GM12892 (cell line): Measurements from ENCODE around the gene SMIM15.

Experiments used
- DNase-seq: peaks from one replicate; pipeline ENCODE4 v3.0.0; 2011; ENCODE audit not compliant: insufficient read length
- FAIRE-seq: peaks from 2 replicates; lab custom pipeline; 2011; peaks lifted over from hg19 to GRCh38; lab: Jason Lieb, UNC
- POLR2A ChIP-seq: IDR thresholded peaks from 2 replicates; pipeline ENCODE4 v1.6.1; 2011; ENCODE audit warnings: low read depth, low read length, control low read depth
- POLR2AphosphoS5 ChIP-seq: IDR thresholded peaks from 2 replicates; pipeline ENCODE4 v1.6.1; 2011; ENCODE audit warnings: low read depth, low read length, control low read depth
- TAF1 ChIP-seq: IDR thresholded peaks from 2 replicates; pipeline ENCODE4 v1.6.1; 2011; ENCODE audit warnings: low read depth, mild to moderate bottlenecking, control low read depth, low read length, borderline replicate concordance

SMIM15 gene

DNA sequence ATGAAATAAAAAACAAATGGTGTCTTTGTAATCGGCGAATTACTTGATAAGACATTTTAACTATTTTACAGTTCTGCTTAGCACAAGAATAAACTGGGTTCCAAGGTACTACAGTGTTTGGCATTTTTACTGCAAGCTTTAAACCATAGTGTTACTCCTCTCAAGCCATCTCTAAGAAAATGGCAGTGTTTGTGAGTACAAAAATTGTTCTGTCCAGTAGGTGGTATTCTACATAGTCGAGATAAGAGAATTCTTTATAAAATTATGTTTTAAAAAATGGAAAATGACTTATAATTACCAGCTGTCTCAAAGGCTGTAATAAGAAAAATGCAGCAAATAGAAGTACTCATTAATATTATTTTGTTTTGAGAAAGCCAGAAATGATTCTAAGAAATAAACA, 3.2 kb downstream of the SMIM15 start:
- no peak for DNase-seq
- FAIRE-seq, result no peak
- TF ChIP-seq TAF1 (no peak), POLR2A (no peak), POLR2AphosphoS5 (no peak)

DNA sequence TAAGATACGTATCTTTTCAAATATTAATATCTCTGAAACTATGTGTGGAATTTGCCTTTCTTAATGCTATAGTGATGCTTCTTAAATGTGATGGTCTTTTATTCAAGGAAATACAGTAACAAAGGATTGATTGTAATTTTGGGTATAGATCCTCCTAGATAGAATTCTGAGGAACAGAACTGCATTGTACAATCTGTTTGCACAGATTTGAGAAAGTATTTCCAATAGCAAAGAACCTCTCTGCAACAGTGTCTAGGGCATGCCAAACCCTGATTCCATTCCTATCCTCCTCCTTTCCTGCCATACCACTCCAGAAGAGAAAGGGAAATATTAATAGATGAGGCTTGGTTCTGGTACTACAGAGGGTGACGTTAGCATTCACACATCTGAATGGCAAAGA, 10.4 kb downstream of the SMIM15 start:
- DNase-seq (no peak), FAIRE-seq (no peak)
- no peak for TF ChIP-seq TAF1

DNA sequence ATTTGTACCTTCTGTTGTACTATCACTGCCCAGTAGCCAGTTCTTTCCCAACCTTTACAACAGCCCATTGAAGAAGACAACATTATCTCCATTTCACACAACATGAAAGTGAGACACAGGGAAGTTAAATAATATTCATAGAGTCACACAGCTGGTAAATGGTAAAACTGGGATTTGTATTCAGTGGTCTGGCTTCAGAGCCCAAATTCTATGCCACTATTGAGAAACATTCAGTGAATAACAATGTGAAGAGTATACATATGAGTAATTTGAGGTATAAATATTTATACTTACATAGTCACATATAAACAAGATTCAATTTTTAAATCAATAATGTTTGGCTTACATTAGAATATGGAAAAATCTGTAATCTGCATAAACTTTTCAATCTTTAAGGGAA, 13.8 kb downstream of the SMIM15 start:
- TF ChIP-seq TAF1 (no peak), POLR2AphosphoS5 (no peak), POLR2A (no peak)
- FAIRE-seq (no peak), DNase-seq (no peak)

DNA sequence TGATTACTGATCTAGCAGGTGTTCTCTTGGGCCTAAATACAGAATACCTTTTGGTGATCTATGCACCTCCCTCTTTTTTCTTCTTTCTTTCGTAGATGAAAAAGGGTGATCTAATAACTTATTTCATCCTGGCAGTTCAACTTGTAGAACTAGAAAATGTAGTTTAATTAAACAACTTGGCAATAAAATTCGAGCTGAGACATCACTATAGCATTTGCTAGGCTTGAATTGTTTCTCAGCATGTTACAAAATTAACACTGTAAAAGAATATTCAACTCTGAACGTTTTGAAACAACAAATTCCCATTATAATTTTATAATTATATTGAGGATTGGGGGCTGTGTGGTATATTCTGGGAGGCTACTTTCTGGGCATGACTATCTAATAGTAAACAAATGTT, 19.5 kb downstream of the SMIM15 start:
- DNase-seq, result no peak
- FAIRE-seq, result no peak
- no peak for TF ChIP-seq POLR2AphosphoS5
- no peak for TF ChIP-seq POLR2A
- TF ChIP-seq TAF1, result no peak

DNA sequence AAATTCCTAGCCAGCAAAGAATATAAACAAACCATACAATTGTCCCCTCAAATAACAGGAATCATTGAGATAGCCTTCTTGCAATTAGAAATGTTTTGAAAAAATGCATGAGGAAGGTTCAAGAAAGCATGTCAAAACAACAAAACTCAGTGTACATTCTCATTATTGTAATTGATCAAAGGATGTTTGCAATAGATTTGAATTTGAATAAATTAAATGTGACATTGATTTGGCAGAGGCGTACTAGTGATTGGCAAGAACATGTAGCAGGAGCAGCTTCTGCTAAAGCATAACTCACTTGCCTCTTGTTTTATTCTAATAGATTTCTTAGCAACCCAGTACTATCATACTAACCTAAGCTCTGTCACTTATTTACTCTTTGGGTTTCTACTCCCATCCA, 19.9 kb downstream of the SMIM15 start:
- FAIRE-seq (no peak), DNase-seq (no peak)
- no peak for TF ChIP-seq TAF1
- TF ChIP-seq POLR2AphosphoS5, result no peak
- TF ChIP-seq POLR2A, result no peak

DNA sequence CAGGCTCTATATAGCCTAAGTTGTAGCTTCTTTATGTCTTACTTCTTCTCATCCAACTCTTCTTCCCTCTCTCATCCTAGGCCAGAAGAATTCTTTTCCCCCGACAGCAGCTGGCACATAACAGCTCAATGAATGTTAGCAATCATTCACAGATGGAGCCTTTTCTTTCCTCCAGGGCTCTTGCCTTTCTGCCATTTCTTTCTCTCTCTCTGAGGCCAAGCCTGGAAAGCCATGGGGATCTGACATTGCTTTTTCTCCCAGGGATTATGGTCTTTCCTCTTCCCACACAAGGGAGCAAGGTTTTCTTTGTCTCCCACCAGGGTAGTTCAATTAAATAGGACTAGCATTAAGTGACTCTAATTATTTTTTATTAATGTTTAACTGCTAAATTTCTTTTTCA, 20.5 kb downstream of the SMIM15 start:
- DNase-seq, result no peak

DNA sequence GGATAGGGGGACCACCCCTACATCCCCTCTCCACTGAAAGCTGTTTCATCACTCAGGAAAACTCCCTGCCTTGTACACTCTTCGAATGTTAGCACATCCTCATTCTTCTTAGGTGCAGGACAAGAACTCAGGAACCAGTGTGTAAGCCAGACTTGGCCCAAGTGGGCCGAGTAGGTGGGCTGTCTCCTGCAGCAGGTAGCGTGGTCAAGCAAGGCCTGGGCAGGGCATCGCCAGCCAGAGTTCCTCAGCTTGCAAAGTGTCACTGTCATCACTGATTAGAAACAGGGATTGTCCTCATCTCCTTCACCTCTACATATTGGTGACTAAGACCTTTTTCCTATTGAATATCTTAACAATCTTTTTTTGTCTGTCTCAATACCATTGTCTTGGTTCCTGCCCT, 22.3 kb downstream of the SMIM15 start:
- DNase-seq (no peak), FAIRE-seq (no peak)
- TF ChIP-seq TAF1, result no peak

More for the DNA sequence above, 20.5 kb downstream of the SMIM15 start:
- TF ChIP-seq POLR2A (no peak), TAF1 (no peak), POLR2AphosphoS5 (no peak)
- no peak for FAIRE-seq

DNA sequence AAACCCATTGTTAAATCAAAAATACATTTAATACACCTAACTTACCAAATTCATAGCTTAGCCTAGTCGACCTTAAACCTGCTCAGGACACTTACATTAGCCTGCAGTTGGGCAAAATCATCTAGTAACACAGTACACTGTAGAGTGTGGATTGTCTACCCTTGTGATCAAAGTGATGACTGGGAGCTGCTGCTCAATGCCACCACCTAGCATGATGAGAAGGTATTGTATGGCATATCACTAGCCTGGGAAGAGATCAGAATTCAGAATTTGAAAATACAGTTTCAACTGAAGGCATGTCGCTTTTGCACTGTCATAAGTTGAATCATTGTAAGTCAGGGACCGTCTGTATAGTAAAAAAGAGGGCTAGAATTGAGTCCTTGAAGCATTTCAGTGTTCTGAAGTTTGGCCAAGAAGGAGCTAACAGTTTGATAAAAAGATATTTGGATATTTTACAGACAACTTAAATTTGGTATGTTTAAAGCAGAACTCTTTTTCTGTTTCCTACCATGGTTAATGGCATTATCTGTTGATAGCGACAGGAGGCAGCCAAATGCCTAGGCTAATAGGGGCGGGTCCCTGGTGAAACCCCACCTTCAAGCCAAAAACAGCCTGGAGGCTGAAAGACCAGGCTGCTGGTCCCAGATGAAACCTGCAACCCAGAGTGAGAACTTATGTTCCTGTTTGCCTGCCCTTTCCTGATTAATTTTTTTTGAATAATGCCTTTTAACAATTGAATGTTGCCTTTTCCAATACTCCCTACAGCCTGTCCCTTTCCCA, 23.0 kb downstream of the SMIM15 start:
- no peak for DNase-seq
- peak; percentile 67 for FAIRE-seq
- TF ChIP-seq TAF1 (no peak), POLR2AphosphoS5 (no peak), POLR2A (no peak)

DNA sequence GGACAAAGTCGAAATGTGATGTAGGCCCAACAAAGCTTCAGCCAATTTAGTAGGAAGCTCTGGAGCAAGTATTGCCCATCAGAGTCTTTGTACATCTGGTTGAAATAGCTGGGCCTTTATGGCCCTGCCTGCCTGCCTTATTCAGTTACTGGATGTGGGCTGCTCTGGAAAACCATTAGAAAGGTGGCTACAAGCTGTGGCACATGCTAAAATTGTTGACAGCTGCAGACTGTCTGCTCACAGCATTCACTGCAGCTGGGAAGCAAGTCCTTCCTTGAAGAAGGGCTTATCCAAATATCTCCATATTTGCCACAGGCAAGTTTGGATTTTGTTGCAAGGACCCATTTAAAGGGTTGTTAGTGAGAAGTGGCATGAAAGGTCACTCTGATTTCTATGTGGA, 24.4 kb downstream of the SMIM15 start:
- no peak for DNase-seq
- TF ChIP-seq POLR2AphosphoS5 (no peak), POLR2A (no peak), TAF1 (no peak)
- FAIRE-seq, result no peak

DNA sequence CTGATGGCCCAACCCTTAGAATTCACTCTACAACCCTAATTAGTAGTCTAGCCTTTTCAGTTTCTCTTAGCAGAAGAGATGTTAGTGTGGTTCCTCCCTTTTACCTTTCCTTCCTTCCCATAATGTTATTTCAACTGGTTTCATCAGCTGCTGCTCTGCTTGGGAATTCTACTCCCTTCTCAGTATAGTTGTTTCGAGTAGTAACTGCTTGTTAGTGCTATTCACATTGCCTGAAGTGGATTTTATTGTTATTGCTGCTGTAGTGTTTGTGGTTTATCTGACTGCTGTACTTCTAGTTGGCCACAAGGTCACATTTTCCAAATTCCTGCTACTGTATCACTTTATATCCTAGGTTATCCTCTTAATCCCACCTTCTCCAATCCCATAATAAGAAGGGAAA, 29.7 kb downstream of the SMIM15 start:
- TF ChIP-seq POLR2AphosphoS5 (no peak), TAF1 (no peak), POLR2A (no peak)
- DNase-seq (no peak), FAIRE-seq (no peak)

DNA sequence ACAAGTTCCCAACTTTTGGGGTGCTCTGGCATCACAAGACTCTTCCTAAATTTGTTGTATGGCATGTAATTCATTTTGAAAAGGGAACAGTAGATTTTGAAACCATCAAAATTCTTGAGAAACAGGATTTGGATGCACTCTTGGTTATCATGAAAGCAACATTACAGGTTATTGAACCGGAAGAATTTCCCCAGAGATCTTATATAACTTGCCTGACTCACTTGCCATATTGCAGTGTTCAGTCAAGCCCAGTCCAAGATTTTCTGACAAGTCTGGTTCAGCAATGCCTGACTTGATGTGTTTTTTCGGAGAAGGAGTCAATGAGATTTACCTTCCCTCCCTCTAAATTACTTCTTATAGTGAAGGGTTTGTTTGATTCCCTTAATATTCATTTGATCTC, 32.0 kb downstream of the SMIM15 start:
- DNase-seq (no peak), FAIRE-seq (no peak)
- TF ChIP-seq TAF1 (no peak), POLR2A (no peak), POLR2AphosphoS5 (no peak)

DNA sequence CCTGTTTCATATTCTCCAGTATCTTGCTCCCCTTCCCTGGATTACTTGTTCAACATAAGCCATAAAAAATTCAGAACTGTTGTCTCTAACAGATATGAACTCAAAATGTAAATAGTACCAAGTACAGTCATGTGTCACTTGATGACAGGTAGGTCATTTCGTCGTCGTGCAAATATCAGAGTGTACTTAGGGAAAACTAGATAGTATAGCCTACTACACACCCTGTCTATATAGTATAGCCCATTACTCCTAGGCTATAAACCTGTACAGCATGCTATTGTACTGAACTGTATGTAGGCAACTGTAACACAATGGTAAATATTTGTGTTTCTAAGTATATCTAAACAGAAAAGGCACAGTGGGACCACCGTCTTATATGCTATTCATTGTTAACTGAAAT, 39.1 kb downstream of the SMIM15 start:
- no peak for DNase-seq
- peak; percentile 40 for FAIRE-seq
- TF ChIP-seq TAF1 (no peak), POLR2A (no peak), POLR2AphosphoS5 (no peak)
